ENCODE data around the gene PPP2R5B. TPM values are rescaled to one million over a fixed set of nuclear protein-coding genes. Genes with fewer than 3 reads are reported as not detected.
"Not testable (repeated sequence)": the region's sequence is repeated elsewhere in the genome, so short reads cannot be mapped to it uniquely, and the experiment has no call there.

Gene PPP2R5B
- total RNA-seq, 1 experiment from 2014 or later = 19.2 TPM

DNA sequence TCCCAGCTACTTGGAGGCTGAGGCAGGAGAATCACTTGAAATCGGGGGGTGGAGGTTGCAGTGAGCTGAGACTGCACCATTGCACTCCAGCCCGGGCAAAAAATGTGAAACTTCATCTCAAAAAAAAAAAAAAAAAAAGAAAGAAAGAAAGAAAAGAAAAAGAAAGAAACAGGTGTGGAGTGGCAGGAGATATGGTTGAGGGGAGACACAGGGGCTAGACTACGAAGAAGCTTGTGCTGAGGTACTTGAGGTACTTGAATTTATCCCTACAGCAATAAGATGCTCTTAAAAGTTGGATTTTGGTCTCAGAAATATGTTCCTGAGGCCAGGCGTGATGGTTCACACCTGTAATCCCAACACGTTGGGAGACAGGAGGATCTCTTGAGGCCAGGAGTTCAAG lies 49.6 kb downstream of the PPP2R5B start:
- no peak for DNase-seq (ENCODE audit: low read depth)

DNA sequence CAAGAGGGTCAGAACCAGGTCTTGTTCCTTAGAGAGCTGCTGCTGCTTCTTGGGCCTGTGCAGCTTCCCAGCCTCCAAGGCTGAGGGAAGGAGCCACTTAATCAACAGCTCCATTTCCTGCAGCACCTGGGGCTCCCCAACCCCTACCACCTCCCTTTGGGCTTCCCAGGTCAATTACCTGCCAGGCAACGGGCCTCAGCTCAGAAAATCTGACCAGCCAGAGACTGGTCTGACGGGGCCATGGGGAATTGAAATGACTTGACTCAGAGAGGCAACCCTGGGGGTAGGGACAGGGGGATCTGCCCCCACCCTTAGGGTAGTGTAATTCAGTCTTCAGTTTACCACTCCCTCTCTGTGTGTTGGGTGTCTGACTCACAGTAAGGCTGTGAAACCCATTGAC lies 52.2 kb downstream of the PPP2R5B start:
- DNase-seq (ENCODE audit: low read depth) = no peak

DNA sequence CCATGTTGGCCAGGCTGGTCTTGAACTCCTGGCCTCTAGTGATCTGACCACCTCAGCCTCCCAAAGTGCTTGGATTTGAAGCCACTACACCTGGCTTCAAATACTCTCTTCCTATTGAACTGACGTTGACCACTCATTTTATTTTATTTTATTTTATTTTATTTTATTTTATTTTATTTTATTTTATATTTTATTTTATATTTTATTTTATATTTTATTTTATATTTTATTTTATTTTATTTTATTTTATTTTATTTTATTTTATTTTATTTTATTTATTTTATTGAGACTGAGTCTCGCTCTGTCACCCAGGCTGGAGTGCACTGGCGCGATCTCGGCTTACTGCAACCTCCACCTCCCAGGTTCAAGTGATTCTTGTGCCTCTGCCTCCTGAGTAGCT lies 58.9 kb downstream of the PPP2R5B start:
- DNase-seq (ENCODE audit: low read depth) = not testable (repeated sequence)

Other genes starting within 250 kb of the PPP2R5B start
- 34.0 and 50.4 TPM in 2 replicates for gene NRXN2, start 201.5 kb upstream of the PPP2R5B start, total RNA-seq (2014; rRNA removed)
- gene RASGRP2, start 180.5 kb upstream of the PPP2R5B start, total RNA-seq (2014; rRNA removed) = 0.23 TPM in 1 of 2 replicates, not detected in the other
- not detected in 2 replicates for gene PYGM, start 164.7 kb upstream of the PPP2R5B start, total RNA-seq (2014; rRNA removed)
- 124 and 158 TPM in 2 replicates for gene SF1, start 146.1 kb upstream of the PPP2R5B start, total RNA-seq (2014; rRNA removed)
- 10.8 and 11.3 TPM in 2 replicates for gene MAP4K2, start 121.5 kb upstream of the PPP2R5B start, total RNA-seq (2014; rRNA removed)
- 19.8 and 25.3 TPM in 2 replicates for gene MEN1, start 114.1 kb upstream of the PPP2R5B start, total RNA-seq (2014; rRNA removed)
- 0.11 TPM in 1 of 2 replicates, not detected in the other for gene CDC42BPG, start 80.0 kb upstream of the PPP2R5B start, total RNA-seq (2014; rRNA removed)
- 73.5 and 84.6 TPM in 2 replicates for gene EHD1, start 46.1 kb upstream of the PPP2R5B start, total RNA-seq (2014; rRNA removed)
- gene ATG2A, start 7.5 kb upstream of the PPP2R5B start, total RNA-seq (2014; rRNA removed) = 17.7 and 22.9 TPM in 2 replicates
- gene GPHA2, start 11.2 kb downstream of the PPP2R5B start, total RNA-seq (2014; rRNA removed) = not detected in 2 replicates
- not detected in 2 replicates for gene MAJIN, start 47.4 kb downstream of the PPP2R5B start, total RNA-seq (2014; rRNA removed)
- 0.19 and 0.40 TPM in 2 replicates for gene BATF2, start 72.3 kb downstream of the PPP2R5B start, total RNA-seq (2014; rRNA removed)
- 102 and 115 TPM in 2 replicates for gene ARL2, start 89.5 kb downstream of the PPP2R5B start, total RNA-seq (2014; rRNA removed)
- 15.2 and 16.0 TPM in 2 replicates for gene SNX15, start 102.8 kb downstream of the PPP2R5B start, total RNA-seq (2014; rRNA removed)
- gene SAC3D1, start 116.5 kb downstream of the PPP2R5B start, total RNA-seq (2014; rRNA removed) = 21.7 and 23.5 TPM in 2 replicates
- not detected in 2 replicates for gene NAALADL1, start 133.9 kb downstream of the PPP2R5B start, total RNA-seq (2014; rRNA removed)
- 48.0 and 62.1 TPM in 2 replicates for gene CDCA5, start 159.4 kb downstream of the PPP2R5B start, total RNA-seq (2014; rRNA removed)
- 55.7 and 59.9 TPM in 2 replicates for gene ZFPL1, start 159.5 kb downstream of the PPP2R5B start, total RNA-seq (2014; rRNA removed)
- gene VPS51, start 171.5 kb downstream of the PPP2R5B start, total RNA-seq (2014; rRNA removed) = 111 and 174 TPM in 2 replicates
- gene TM7SF2, start 187.2 kb downstream of the PPP2R5B start, total RNA-seq (2014; rRNA removed) = 0.96 and 3.3 TPM in 2 replicates
- gene ZNHIT2, start 193.0 kb downstream of the PPP2R5B start, total RNA-seq (2014; rRNA removed) = 13.7 and 20.9 TPM in 2 replicates
- gene FAU, start 197.4 kb downstream of the PPP2R5B start, total RNA-seq (2014; rRNA removed) = 246 and 445 TPM in 2 replicates
- 58.5 and 68.3 TPM in 2 replicates for gene MRPL49, start 197.6 kb downstream of the PPP2R5B start, total RNA-seq (2014; rRNA removed)
- gene SYVN1, start 209.8 kb downstream of the PPP2R5B start, total RNA-seq (2014; rRNA removed) = 14.6 and 18.3 TPM in 2 replicates
- not detected in 2 replicates for gene SPDYC, start 245.5 kb downstream of the PPP2R5B start, total RNA-seq (2014; rRNA removed)

Data from LHCN-M2 (cell line).